Endothelial cell of umbilical vein (primary cell): ENCODE data around the gene TUSC2.

Experiments
- CTCF ChIP-seq, 2 donors: IDR thresholded peaks; 1 replicate in 1 of 2; 2 replicates in 1 of 2; pipeline ENCODE4 v1.5.1; 2011; ENCODE audit warnings: low read length in 2 of 2, mild to moderate bottlenecking in 2 of 2, moderate library complexity in 2 of 2, control low read depth in 1 of 2, inconsistent platforms in 1 of 2, low read depth in 1 of 2; ENCODE audit not compliant: insufficient read depth in 1 of 2; ENCODE audit errors: extremely low read depth in 1 of 2
- EZH2 ChIP-seq: IDR thresholded peaks from 2 replicates; pipeline ENCODE4 v1.6.1; 2012; ENCODE audit warnings: borderline replicate concordance, low read depth, mild to moderate bottlenecking, moderate library complexity, low read length, inconsistent platforms; ENCODE audit not compliant: severe bottlenecking
- FOS ChIP-seq: IDR thresholded peaks from 2 replicates; pipeline ENCODE4 v1.6.1; 2011; ENCODE audit warnings: mild to moderate bottlenecking, low read length, moderate library complexity, borderline replicate concordance; ENCODE audit not compliant: insufficient read depth
- JUN ChIP-seq: IDR thresholded peaks from 2 replicates; pipeline ENCODE4 v1.6.1; 2011; ENCODE audit warnings: borderline replicate concordance, low read depth; ENCODE audit not compliant: insufficient read length, insufficient read depth
- MAX ChIP-seq: IDR thresholded peaks from 2 replicates; pipeline ENCODE4 v1.6.1; 2011; ENCODE audit not compliant: insufficient read depth, insufficient read length
- MYC ChIP-seq: IDR thresholded peaks from one replicate; pipeline ENCODE4 v1.6.1; 2011; ENCODE audit warnings: mild to moderate bottlenecking, low read depth, low read length
- POLR2A ChIP-seq: IDR thresholded peaks from 2 replicates; pipeline ENCODE4 v1.6.1; 2012; ENCODE audit warnings: low read depth, mild to moderate bottlenecking, control low read depth, low read length
- POLR2AphosphoS5 ChIP-seq: IDR thresholded peaks from 2 replicates; pipeline ENCODE4 v1.6.1; 2012; ENCODE audit warnings: low read depth, mild to moderate bottlenecking, control low read depth, low read length, moderate library complexity; ENCODE audit not compliant: insufficient read depth

GRCh38 chr3:50350527-50351322 lies 22.7 kb upstream of the TUSC2 start, which contains the start of the genes CYB561D2 and NPRL2:
- no peak for TF ChIP-seq CTCF (IDR thresholded peaks at IDR 0.05; ENCODE audit: extremely low read depth in 1 of 2, insufficient read depth in 1 of 2, low read depth in 1 of 2, low read length in 2 of 2)
- peak; percentile 67 for TF ChIP-seq POLR2AphosphoS5
- TF ChIP-seq POLR2A: peak; percentile 80
- no peak for TF ChIP-seq JUN
- no peak for TF ChIP-seq MAX
- no peak for TF ChIP-seq FOS
- TF ChIP-seq EZH2: no peak
- no peak for TF ChIP-seq MYC
